Measurements from ENCODE around the gene FAM98C. TPM values are rescaled to one million over a fixed set of nuclear protein-coding genes. Genes with fewer than 3 reads are reported as not detected.

FAM98C gene
- total and polyA plus RNA-seq, 2 of the 13 experiments (the other 11 are each of a cell fraction or from before 2014, with no cell fraction given): 10.0 to 11.5 TPM

- TF ChIP-seq ARID5B (CRISPR knock-in tag; IDR thresholded peaks at IDR 0.05) (peak; percentile 62; the same call in 1 of the 2 replicates), FOXO4 (CRISPR knock-in tag; conservative IDR thresholded peaks at IDR 0.05) (peak; percentile 92; the same call in 1 of the 2 replicates), RFXANK (CRISPR knock-in tag; IDR thresholded peaks at IDR 0.05) (peak; percentile 86), THAP11 (CRISPR knock-in tag; IDR thresholded peaks at IDR 0.05) (peak; percentile 84), GPN1 (CRISPR knock-in tag; IDR thresholded peaks at IDR 0.05; ENCODE audit: borderline replicate concordance) (no peak), NCOA2 (CRISPR knock-in tag; IDR thresholded peaks at IDR 0.05) (peak; percentile 31; the same call in 1 of the 2 replicates), FOXP1 (IDR thresholded peaks at IDR 0.05) (no peak), FOXP1 (CRISPR knock-in tag; IDR thresholded peaks at IDR 0.05) (no peak), BCL6 (CRISPR knock-in tag; IDR thresholded peaks at IDR 0.05) (0 out of 2 replicates have a peak, but pooled peaks have one; percentile 17), ZNF414 (CRISPR knock-in tag; IDR thresholded peaks at IDR 0.05) (peak; percentile 85; the same call in 1 of the 2 replicates), RELA (CRISPR knock-in tag; IDR thresholded peaks at IDR 0.05) (peak; percentile 53), PBX3 (CRISPR knock-in tag; IDR thresholded peaks at IDR 0.05; ENCODE audit: borderline replicate concordance) (no peak), FOXJ3 (CRISPR knock-in tag; IDR thresholded peaks at IDR 0.05; ENCODE audit: borderline replicate concordance) (no peak), ZNF275 (CRISPR knock-in tag; IDR thresholded peaks at IDR 0.05; ENCODE audit: borderline replicate concordance) (peak; percentile 69; the same call in 1 of the 2 replicates), RAD51 (IDR thresholded peaks at IDR 0.05; ENCODE audit: borderline replicate concordance) (no peak)
- TF ChIP-seq, protein P1, sequence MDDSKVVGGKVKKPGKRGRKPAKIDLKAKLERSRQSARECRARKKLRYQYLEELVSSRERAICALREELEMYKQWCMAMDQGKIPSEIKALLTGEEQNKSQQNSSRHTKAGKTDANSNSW (CRISPR knock-in tag; IDR thresholded peaks at IDR 0.05; ENCODE audit: borderline replicate concordance): peak; percentile 58; the same call in 1 of the 2 replicates
- TF ChIP-seq, protein P2, sequence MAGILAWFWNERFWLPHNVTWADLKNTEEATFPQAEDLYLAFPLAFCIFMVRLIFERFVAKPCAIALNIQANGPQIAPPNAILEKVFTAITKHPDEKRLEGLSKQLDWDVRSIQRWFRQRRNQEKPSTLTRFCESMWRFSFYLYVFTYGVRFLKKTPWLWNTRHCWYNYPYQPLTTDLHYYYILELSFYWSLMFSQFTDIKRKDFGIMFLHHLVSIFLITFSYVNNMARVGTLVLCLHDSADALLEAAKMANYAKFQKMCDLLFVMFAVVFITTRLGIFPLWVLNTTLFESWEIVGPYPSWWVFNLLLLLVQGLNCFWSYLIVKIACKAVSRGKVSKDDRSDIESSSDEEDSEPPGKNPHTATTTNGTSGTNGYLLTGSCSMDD (CRISPR knock-in tag; IDR thresholded peaks at IDR 0.05): no peak
- TF ChIP-seq, protein P3, sequence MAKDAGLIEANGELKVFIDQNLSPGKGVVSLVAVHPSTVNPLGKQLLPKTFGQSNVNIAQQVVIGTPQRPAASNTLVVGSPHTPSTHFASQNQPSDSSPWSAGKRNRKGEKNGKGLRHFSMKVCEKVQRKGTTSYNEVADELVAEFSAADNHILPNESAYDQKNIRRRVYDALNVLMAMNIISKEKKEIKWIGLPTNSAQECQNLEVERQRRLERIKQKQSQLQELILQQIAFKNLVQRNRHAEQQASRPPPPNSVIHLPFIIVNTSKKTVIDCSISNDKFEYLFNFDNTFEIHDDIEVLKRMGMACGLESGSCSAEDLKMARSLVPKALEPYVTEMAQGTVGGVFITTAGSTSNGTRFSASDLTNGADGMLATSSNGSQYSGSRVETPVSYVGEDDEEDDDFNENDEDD (CRISPR knock-in tag; IDR thresholded peaks at IDR 0.05; ENCODE audit: borderline replicate concordance): peak; percentile 97
These were observed at the start of gene FAM98C (continued) for GRCh38 chr19:38402967-38403674.
